HepG2 (cell line): Measurements from ENCODE around the gene NGFR. TPM values are rescaled to one million over a fixed set of nuclear protein-coding genes. Genes with fewer than 3 reads are reported as not detected.
A peak's percentile ranks its signal among the peaks of the same experiment; 100 is the strongest.

ENCODE experiments used
- GMEB2 ChIP-seq: IDR thresholded peaks from 2 replicates; pipeline ENCODE4 v1.6.1; 2016; ENCODE audit warnings: missing biosample characterization, missing genetic modification reagents, low read depth
- NCOA1 ChIP-seq: sonication (generic); formaldehyde crosslinking; IDR thresholded peaks from 2 replicates; pipeline ENCODE4 v1.9.0; 2021; ENCODE audit warnings: missing genetic modification reagents
- PHF5A ChIP-seq: IDR thresholded peaks from one replicate; pipeline ENCODE4 v1.6.1; 2018; ENCODE audit warnings: low read depth, missing genetic modification reagents; ENCODE audit not compliant: unreplicated experiment
- ZHX2 ChIP-seq, 2 experiments: sonication (generic) in 1 of 2; formaldehyde crosslinking in 1 of 2; IDR thresholded peaks; 2 replicates each; pipeline versions ENCODE4 v1.6.1 to v1.9.0; 2014 to 2022; ENCODE audit warnings: antibody characterized with exemption in 1 of 2, borderline replicate concordance in 1 of 2, inconsistent platforms in 1 of 2, low read depth in 1 of 2, missing genetic modification reagents in 1 of 2
- ZNF557 ChIP-seq: sonication (generic); formaldehyde crosslinking; IDR thresholded peaks from 2 replicates; pipeline ENCODE4 v1.4.0; 2020; ENCODE audit warnings: missing genetic modification reagents
- ZNF614 ChIP-seq: IDR thresholded peaks from 2 replicates; pipeline ENCODE4 v1.6.1; 2018; ENCODE audit warnings: missing biosample characterization, missing genetic modification reagents, inconsistent platforms, borderline replicate concordance
- ZNF737 ChIP-seq: sonication (generic); formaldehyde crosslinking; IDR thresholded peaks from 2 replicates; pipeline ENCODE4 v1.5.0; 2020; ENCODE audit warnings: missing genetic modification reagents, mild to moderate bottlenecking, borderline replicate concordance
- ZNF850 ChIP-seq: sonication (generic); formaldehyde crosslinking; conservative IDR thresholded peaks from 2 replicates; pipeline ENCODE4 v1.9.0; 2021; ENCODE audit warnings: mild to moderate bottlenecking, missing genetic modification reagents
- polyA plus RNA-seq, 8 experiments: library from polyadenylated mRNA; depleted of rRNA in 3 of 8; stranded (reverse) in 7 of 8; unstranded in 1 of 8; fragments of >200 nt; fragmentation: Illumina TruSeq in 4 of 8; extraction: Trizol in 4 of 8; gene quantifications; 2 replicates each; pipeline versions ENCODE4 v1.2.1 to v1.2.3, GENCODE V29; 2011 to 2016; ENCODE audit warnings: low read depth in 4 of 8, missing spikeins in 1 of 8, mixed read lengths in 1 of 8; ENCODE audit not compliant: insufficient read depth in 1 of 8
- total RNA-seq, 5 experiments: library from RNA; depleted of rRNA; stranded (reverse); fragments of >200 nt; fragmentation: Illumina TruSeq; extraction: Trizol; gene quantifications; 2 replicates each; pipeline ENCODE4 v1.2.3, GENCODE V29; 2016; ENCODE audit warnings: low read depth in 1 of 5
- TF ChIP-seq, protein P1 (sequence below): sonication (generic); formaldehyde crosslinking; IDR thresholded peaks from 2 replicates; pipeline ENCODE4 v1.9.0; 2021; ENCODE audit warnings: missing genetic modification reagents, mild to moderate bottlenecking, borderline replicate concordance

NGFR gene
- total and polyA plus RNA-seq, 2 of the 13 experiments (the other 11 are each of a cell fraction or from before 2014, with no cell fraction given), result 1.1 to 1.8 TPM

DNA sequence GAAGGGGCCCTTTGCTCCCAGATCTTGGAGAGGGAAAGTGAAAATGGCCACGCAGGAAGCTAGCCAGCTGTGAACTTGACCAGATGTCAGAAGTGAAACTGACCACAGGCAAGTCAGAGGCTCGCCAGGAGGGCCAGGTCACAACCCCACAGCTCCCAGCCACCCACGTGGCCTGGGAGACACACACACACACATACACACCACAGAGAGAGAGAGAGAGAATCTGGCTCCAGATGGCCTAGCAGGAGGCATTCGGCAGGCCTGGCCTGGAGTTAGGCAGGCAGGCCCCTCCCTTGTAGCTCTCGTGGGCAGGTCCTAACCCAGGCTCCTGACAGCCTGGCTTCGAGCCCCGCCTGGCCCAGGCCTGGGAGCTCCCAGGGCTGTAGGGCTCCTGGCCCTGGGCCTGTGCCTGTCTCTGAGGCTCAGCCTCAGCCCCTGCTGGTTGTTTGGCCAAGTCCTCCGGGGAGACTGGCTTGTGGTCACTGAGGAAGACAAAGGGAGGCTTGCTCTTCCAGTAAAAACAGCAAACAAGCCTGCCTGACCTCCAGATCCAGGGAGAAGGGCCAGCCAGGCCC lies 20.2 kb downstream of the NGFR start (continued):
- TF ChIP-seq GMEB2 (CRISPR knock-in tag), result no peak
- no peak for TF ChIP-seq PHF5A (CRISPR knock-in tag)
- TF ChIP-seq ZNF557, result no peak
- no peak for TF ChIP-seq ZHX2 (IDR thresholded peaks at IDR 0.05; ENCODE audit: low read depth)
- TF ChIP-seq ZHX2 (CRISPR knock-in tag; IDR thresholded peaks at IDR 0.05; ENCODE audit: borderline replicate concordance), result no peak
- peak; percentile 98 for TF ChIP-seq ZNF737 (CRISPR knock-in tag)
- TF ChIP-seq ZNF850 (CRISPR knock-in tag), result no peak
- TF ChIP-seq, protein P1, sequence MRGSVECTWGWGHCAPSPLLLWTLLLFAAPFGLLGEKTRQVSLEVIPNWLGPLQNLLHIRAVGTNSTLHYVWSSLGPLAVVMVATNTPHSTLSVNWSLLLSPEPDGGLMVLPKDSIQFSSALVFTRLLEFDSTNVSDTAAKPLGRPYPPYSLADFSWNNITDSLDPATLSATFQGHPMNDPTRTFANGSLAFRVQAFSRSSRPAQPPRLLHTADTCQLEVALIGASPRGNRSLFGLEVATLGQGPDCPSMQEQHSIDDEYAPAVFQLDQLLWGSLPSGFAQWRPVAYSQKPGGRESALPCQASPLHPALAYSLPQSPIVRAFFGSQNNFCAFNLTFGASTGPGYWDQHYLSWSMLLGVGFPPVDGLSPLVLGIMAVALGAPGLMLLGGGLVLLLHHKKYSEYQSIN (CRISPR knock-in tag), result no peak
- TF ChIP-seq ZNF614 (CRISPR knock-in tag), result peak; percentile 71; the same call in 1 of the 2 replicates
- peak; percentile 51; the same call in 1 of the 2 replicates for TF ChIP-seq NCOA1 (CRISPR knock-in tag)
